MCF 10A (cell line): ENCODE data around the gene SLC6A11. TPM values are rescaled to one million over a fixed set of nuclear protein-coding genes. Genes with fewer than 3 reads are reported as not detected.

Experiments used
- BruUV-seq: library from RNA; stranded (reverse); fragments of 400-500 nt; replicated peaks from 2 replicates; lab custom pipeline; 2021; lab: Mats Ljungman, UMichigan
- CTCF ChIA-PET: fragments of 300-600 bp; sonication (Branson Sonifier 250); formaldehyde crosslinking; extraction: SDS; loops from one replicate; lab custom pipeline; 2021; ENCODE audit warnings: antibody characterized with exemption, inconsistent platforms; lab: Yijun Ruan, JAX
- POLR2A ChIA-PET: fragments of 300-600, 350-650 bp; sonication (Branson Sonifier 250); formaldehyde crosslinking; extraction: SDS; loops from one replicate; lab custom pipeline; 2020; ENCODE audit warnings: antibody characterized with exemption, inconsistent platforms; lab: Yijun Ruan, JAX
- DNase-seq: peaks from one replicate; pipeline ENCODE4 v3.0.0-alpha.2; 2018; ENCODE audit not compliant: unreplicated experiment
- H3K27ac Mint-ChIP-seq: one replicate; pipeline ENCODE4 v1.8.0; 2022; ENCODE audit warnings: mild to moderate bottlenecking, low read depth, mixed read lengths; ENCODE audit not compliant: unreplicated experiment
- H3K27me3 Mint-ChIP-seq: one replicate; pipeline ENCODE4 v1.8.0; 2022; ENCODE audit warnings: mixed read lengths; ENCODE audit not compliant: insufficient read depth, unreplicated experiment
- H3K36me3 Mint-ChIP-seq: one replicate; pipeline ENCODE4 v1.8.0; 2022; ENCODE audit warnings: mild to moderate bottlenecking, moderate library complexity, mixed read lengths; ENCODE audit not compliant: insufficient read depth, unreplicated experiment
- H3K4me1 Mint-ChIP-seq: one replicate; pipeline ENCODE4 v1.8.0; 2022; ENCODE audit warnings: mixed read lengths; ENCODE audit not compliant: insufficient read depth, unreplicated experiment
- H3K4me3 Mint-ChIP-seq: one replicate; pipeline ENCODE4 v1.8.0; 2022; ENCODE audit warnings: mild to moderate bottlenecking, moderate library complexity, mixed read lengths; ENCODE audit not compliant: unreplicated experiment
- H3K9me3 Mint-ChIP-seq: one replicate; pipeline ENCODE4 v1.8.0; 2022; ENCODE audit warnings: mixed read lengths; ENCODE audit not compliant: unreplicated experiment
- intact Hi-C: fragments of 100-400 bp; cut with micrococcal nuclease; formaldehyde crosslinking; loops from 2 replicates; pipeline ENCODE4 v1.14.1; 2022
- total RNA-seq: library from RNA; stranded (reverse); gene quantifications from 2 replicates; pipeline ENCODE4 v1.2.3, GENCODE V29; 2022
- TF ChIP-seq, protein P1 (sequence below): fragments of 200-600 bp; IDR thresholded peaks from one replicate; pipeline ENCODE4 v1.8.0; 2022; ENCODE audit warnings: antibody characterized with exemption, mild to moderate bottlenecking; ENCODE audit not compliant: unreplicated experiment

The SLC6A11 gene
- total RNA-seq, 1 experiment from 2014 or later: 1.4 TPM

DNA sequence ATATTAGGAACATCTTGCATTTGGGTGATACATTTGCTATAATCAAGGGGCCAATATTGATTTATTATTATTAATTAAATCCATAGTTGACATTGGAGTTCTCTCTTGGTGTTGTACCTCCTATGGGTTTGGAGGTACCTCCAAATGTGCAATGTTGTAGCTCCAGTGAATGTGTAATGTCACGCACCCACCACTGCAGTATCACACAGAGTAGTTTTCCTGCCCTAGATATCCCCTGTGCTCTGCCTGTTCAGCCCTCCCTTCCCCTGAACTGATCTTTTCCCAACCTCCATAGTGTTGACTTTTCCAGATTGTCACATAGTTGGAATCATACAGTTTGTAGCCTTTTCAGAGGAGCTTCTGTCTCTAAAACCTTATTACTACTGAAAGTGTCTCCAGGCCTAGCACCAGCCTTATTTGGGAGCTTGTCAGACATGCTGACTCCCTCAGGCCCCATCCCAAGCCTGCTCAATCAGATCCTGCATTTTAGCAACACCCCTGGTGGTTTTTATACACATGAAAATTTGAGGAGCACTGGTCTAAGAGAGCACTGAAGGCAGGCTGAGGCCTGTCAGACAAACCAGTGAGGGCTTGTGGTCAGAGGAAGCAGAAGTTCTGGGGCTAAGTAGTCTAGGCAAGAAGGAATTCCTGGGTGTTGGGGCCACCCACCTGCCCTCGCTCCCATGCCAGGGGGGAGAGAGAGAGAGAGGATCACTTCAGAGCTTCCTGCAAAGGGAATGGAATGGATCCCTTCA, 73.4 kb downstream of the SLC6A11 start:
- intact Hi-C loops: no loop called here
- ChIA-PET CTCF (interaction anchor here (0.5 to 2.7 kb wide), 3 partner anchors 131 to 1986 kb away, joined by 4 to 16 read pairs (median 5); no protein-coding TSS in a partner anchor), POLR2A (no interaction called here)
- peaks cover 21% of the 10 kb centered on the region for H3K9me3 Mint-ChIP-seq
- H3K27ac Mint-ChIP-seq: no peak overlapping the region
- peaks cover 9% of the 10 kb centered on the region for H3K4me1 Mint-ChIP-seq
- TF ChIP-seq, protein P1, sequence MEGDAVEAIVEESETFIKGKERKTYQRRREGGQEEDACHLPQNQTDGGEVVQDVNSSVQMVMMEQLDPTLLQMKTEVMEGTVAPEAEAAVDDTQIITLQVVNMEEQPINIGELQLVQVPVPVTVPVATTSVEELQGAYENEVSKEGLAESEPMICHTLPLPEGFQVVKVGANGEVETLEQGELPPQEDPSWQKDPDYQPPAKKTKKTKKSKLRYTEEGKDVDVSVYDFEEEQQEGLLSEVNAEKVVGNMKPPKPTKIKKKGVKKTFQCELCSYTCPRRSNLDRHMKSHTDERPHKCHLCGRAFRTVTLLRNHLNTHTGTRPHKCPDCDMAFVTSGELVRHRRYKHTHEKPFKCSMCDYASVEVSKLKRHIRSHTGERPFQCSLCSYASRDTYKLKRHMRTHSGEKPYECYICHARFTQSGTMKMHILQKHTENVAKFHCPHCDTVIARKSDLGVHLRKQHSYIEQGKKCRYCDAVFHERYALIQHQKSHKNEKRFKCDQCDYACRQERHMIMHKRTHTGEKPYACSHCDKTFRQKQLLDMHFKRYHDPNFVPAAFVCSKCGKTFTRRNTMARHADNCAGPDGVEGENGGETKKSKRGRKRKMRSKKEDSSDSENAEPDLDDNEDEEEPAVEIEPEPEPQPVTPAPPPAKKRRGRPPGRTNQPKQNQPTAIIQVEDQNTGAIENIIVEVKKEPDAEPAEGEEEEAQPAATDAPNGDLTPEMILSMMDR: no peak
- no peak overlapping the region for H3K4me3 Mint-ChIP-seq
- H3K36me3 Mint-ChIP-seq: no peaks in the 10 kb centered on the region
- no peak for DNase-seq
- H3K27me3 Mint-ChIP-seq: no peaks in the 10 kb centered on the region
- no TSS peak for BruUV-seq

- H3K27ac Mint-ChIP-seq: no peak overlapping the region
- POLR2A ChIA-PET: no interaction called here
- intact Hi-C loops: no loop called here
- TF ChIP-seq, protein P1: no peak
- no peak overlapping the region for H3K4me3 Mint-ChIP-seq
- CTCF ChIA-PET: interaction anchor here (0.6 to 0.7 kb wide), 3 partner anchors 13 to 648 kb away, joined by 3 to 5 read pairs (median 3); no protein-coding TSS in a partner anchor
- H3K36me3 Mint-ChIP-seq: no peaks in the 10 kb centered on the region
- H3K4me1 Mint-ChIP-seq: peaks cover 9% of the 10 kb centered on the region
- DNase-seq: no peak
- no peaks in the 10 kb centered on the region for H3K27me3 Mint-ChIP-seq
- peaks cover 21% of the 10 kb centered on the region for H3K9me3 Mint-ChIP-seq
- no TSS peak for BruUV-seq
These were observed 74.6 kb downstream of the SLC6A11 start for GRCh38 chr3:10890665-10891064.

- intact Hi-C loops: no loop called here
- Mint-ChIP-seq H3K9me3 (peaks cover 13% of the 10 kb centered on the region), H3K4me1 (peaks cover 9% of the 10 kb centered on the region), H3K36me3 (no peaks in the 10 kb centered on the region), H3K27me3 (no peaks in the 10 kb centered on the region), H3K27ac (no peak overlapping the region), H3K4me3 (no peak overlapping the region)
- POLR2A ChIA-PET: no interaction called here
- TF ChIP-seq, protein P1: no peak
- no peak for DNase-seq
- CTCF ChIA-PET: interaction anchor here (0.5 to 1.4 kb wide), 5 partner anchors 8 to 156 kb away, joined by 3 to 6 read pairs (median 4); no protein-coding TSS in a partner anchor
- BruUV-seq: no TSS peak
These were observed 76.6 kb downstream of the SLC6A11 start for GRCh38 chr3:10892622-10893021.

DNA sequence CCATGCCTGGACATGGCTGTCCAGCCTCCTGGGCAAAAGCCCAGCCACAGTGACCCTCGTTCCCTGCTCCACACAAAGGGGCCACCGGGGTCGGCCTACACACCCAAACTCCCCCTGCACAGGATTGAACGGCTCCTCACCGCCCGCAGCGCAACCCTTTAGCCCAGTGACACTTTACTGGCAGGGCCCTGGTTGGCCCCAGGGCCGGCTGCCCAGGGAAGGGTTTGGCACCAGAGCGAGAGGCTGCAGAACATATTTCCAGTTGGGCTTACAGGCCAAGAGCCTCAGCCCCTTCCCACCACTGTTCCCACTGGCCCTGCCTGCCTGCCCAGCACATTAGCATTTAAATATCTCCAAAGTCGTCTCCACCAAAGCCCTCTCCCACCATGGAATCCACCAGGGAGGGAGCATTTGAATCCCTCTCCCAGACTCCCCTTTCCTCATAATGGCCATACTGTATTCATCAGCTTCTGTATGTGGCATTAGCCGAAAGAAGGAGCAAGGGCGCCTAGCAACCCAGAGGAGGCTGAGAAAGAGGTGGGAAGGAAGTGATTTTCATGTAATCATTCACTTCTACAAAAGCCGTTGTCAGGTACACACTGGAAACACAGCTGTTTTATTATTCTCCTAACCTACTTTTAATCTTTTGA, 85.4 kb downstream of the SLC6A11 start:
- intact Hi-C loops: no loop called here
- peaks cover 17% of the 10 kb centered on the region for H3K9me3 Mint-ChIP-seq
- no TSS peak for BruUV-seq
- DNase-seq: no peak
- no peaks in the 10 kb centered on the region for H3K27me3 Mint-ChIP-seq
- ChIA-PET POLR2A (interaction anchor here (0.7 kb wide), 1 partner anchor 71 kb away, joined by 3 read pairs; no protein-coding TSS in a partner anchor), CTCF (interaction anchor here (0.7 kb wide), 1 partner anchor 9 kb away, joined by 4 read pairs; no protein-coding TSS in a partner anchor)
- no peaks in the 10 kb centered on the region for H3K4me1 Mint-ChIP-seq
- no peaks in the 10 kb centered on the region for H3K36me3 Mint-ChIP-seq
- no peak overlapping the region for H3K27ac Mint-ChIP-seq
- TF ChIP-seq, protein P1: no peak
- no peak overlapping the region for H3K4me3 Mint-ChIP-seq
